ENCODE results near the gene DYNC1LI1. TPM values are rescaled to one million over a fixed set of nuclear protein-coding genes. Genes with fewer than 3 reads are reported as not detected.

Gene DYNC1LI1
- polyA plus RNA-seq, 1 donor (not counting 4 experiments of a cell fraction or from before 2014, with no cell fraction given), result 64.4 TPM

- FAIRE-seq (no peak), DNase-seq (ENCODE audit: low read depth, low spot score) (no peak)
- peaks cover 8 to 13% of the 10 kb centered on the region in 2 experiments for H3K36me3 ChIP-seq (ENCODE audit: control insufficient read depth in 2 of 2, extremely low read depth in 1 of 2, insufficient read depth in 2 of 2, low read length in 2 of 2)
- TF ChIP-seq EZH2 (IDR thresholded peaks at IDR 0.05; ENCODE audit: low read length) (no peak), CTCF (optimal IDR thresholded peaks at IDR 0.05 in 1 of 3, IDR thresholded peaks at IDR 0.05 in 1 of 3, conservative IDR thresholded peaks at IDR 0.05 in 1 of 3; ENCODE audit: extremely low read depth in 1 of 3, insufficient read depth in 2 of 3, low read length in 3 of 3) (no peak)
- no peak overlapping the region for H3K9ac ChIP-seq (ENCODE audit: control insufficient read depth, extremely low read depth, insufficient read depth, low read length)
- no peak overlapping the region for H3K4me2 ChIP-seq (ENCODE audit: control insufficient read depth, extremely low read depth, insufficient read depth, low read depth, low read length)
- no peaks in the 10 kb centered on the region for H3K27me3 ChIP-seq (ENCODE audit: control insufficient read depth, extremely low read depth, insufficient read depth, low read length)
- H3K9me3 ChIP-seq (ENCODE audit: control insufficient read depth, low read depth, low read length), result no peaks in the 10 kb centered on the region
- no peak overlapping the region for H3K27ac ChIP-seq (ENCODE audit: control insufficient read depth, insufficient read depth, low read length)
- H3K4me1 ChIP-seq (ENCODE audit: control insufficient read depth, extremely low read depth, insufficient read depth, low read length), result no peaks in the 10 kb centered on the region
- H3K4me3 ChIP-seq (ENCODE audit: control insufficient read depth in 2 of 3, extremely low read depth in 1 of 3, insufficient read depth in 2 of 3, low read depth in 1 of 3, low read length in 3 of 3), result no peak overlapping the region
- no peaks in the 10 kb centered on the region for H3K79me2 ChIP-seq (ENCODE audit: control insufficient read depth, insufficient read depth, low read length)
- H2AFZ ChIP-seq (ENCODE audit: control insufficient read depth, low read length), result no peak overlapping the region
- H3K9me1 ChIP-seq (ENCODE audit: control insufficient read depth, extremely low read depth, insufficient read depth, low read length), result no peaks in the 10 kb centered on the region
- H4K20me1 ChIP-seq (ENCODE audit: control insufficient read depth, extremely low read depth, insufficient read depth, low read length), result no peaks in the 10 kb centered on the region
- dilution Hi-C loops (cut with MboI; ENCODE audit: extremely low pct_ligation_motif_present, low sequenced_read_pairs), result no loop called here
Measured at GRCh38 chr3:32531010-32531647, 39.5 kb downstream of the DYNC1LI1 start.

GRCh38 chr3:32525720-32526119 lies 44.9 kb downstream of the DYNC1LI1 start:
- TF ChIP-seq CTCF (optimal IDR thresholded peaks at IDR 0.05 in 1 of 3, IDR thresholded peaks at IDR 0.05 in 1 of 3, conservative IDR thresholded peaks at IDR 0.05 in 1 of 3; ENCODE audit: extremely low read depth in 1 of 3, insufficient read depth in 2 of 3, low read length in 3 of 3) (no peak), EZH2 (IDR thresholded peaks at IDR 0.05; ENCODE audit: low read length) (no peak)
- dilution Hi-C loops (cut with MboI; ENCODE audit: extremely low pct_ligation_motif_present, low sequenced_read_pairs), result loop anchor here (10.0 kb wide), 1 partner anchor 149 kb away; no protein-coding TSS in a partner anchor

More at GRCh38 chr3:32525720-32526119, 44.9 kb downstream of the DYNC1LI1 start:
- H3K27ac ChIP-seq (ENCODE audit: control insufficient read depth, insufficient read depth, low read length), result no peak overlapping the region
- no peaks in the 10 kb centered on the region for H3K9me1 ChIP-seq (ENCODE audit: control insufficient read depth, extremely low read depth, insufficient read depth, low read length)
- peaks cover 9 to 10% of the 10 kb centered on the region in 2 experiments for H3K36me3 ChIP-seq (ENCODE audit: control insufficient read depth in 2 of 2, extremely low read depth in 1 of 2, insufficient read depth in 2 of 2, low read length in 2 of 2)
- no peak overlapping the region for H3K4me2 ChIP-seq (ENCODE audit: control insufficient read depth, extremely low read depth, insufficient read depth, low read depth, low read length)
- no peak overlapping the region for H2AFZ ChIP-seq (ENCODE audit: control insufficient read depth, low read length)
- H4K20me1 ChIP-seq (ENCODE audit: control insufficient read depth, extremely low read depth, insufficient read depth, low read length), result no peaks in the 10 kb centered on the region
- DNase-seq (ENCODE audit: low read depth, low spot score), result no peak
- no peaks in the 10 kb centered on the region for H3K9me3 ChIP-seq (ENCODE audit: control insufficient read depth, low read depth, low read length)
- no peak overlapping the region for H3K9ac ChIP-seq (ENCODE audit: control insufficient read depth, extremely low read depth, insufficient read depth, low read length)
- H3K79me2 ChIP-seq (ENCODE audit: control insufficient read depth, insufficient read depth, low read length), result no peaks in the 10 kb centered on the region
- no peaks in the 10 kb centered on the region for H3K4me1 ChIP-seq (ENCODE audit: control insufficient read depth, extremely low read depth, insufficient read depth, low read length)
- no peak for FAIRE-seq
- no peak overlapping the region for H3K4me3 ChIP-seq (ENCODE audit: control insufficient read depth in 2 of 3, extremely low read depth in 1 of 3, insufficient read depth in 2 of 3, low read depth in 1 of 3, low read length in 3 of 3)
- H3K27me3 ChIP-seq (ENCODE audit: control insufficient read depth, extremely low read depth, insufficient read depth, low read length), result no peaks in the 10 kb centered on the region
